Ascending aorta (tissue), 2 donors: Measurements from ENCODE around the gene LAMTOR4. TPM values are rescaled to one million over a fixed set of nuclear protein-coding genes. Genes with fewer than 3 reads are reported as not detected.

Experiments used
- DNase-seq, 2 donors: peaks; one replicate each; pipeline ENCODE4 v3.0.0-alpha.2; 2019; ENCODE audit warnings: low spot score in 2 of 2
- H3K27ac ChIP-seq, 2 donors: fragments of 200-600 bp; sonication (generic); one replicate each; pipeline ENCODE4 v1.5.1; 2016 to 2017; ENCODE audit warnings: mild to moderate bottlenecking in 1 of 2
- H3K27me3 ChIP-seq: fragments of 200-600 bp; sonication (generic); one replicate; pipeline ENCODE4 v1.5.1; 2017
- H3K36me3 ChIP-seq, 2 donors: fragments of 200-600 bp; sonication (generic); one replicate each; pipeline ENCODE4 v1.5.1; 2016
- H3K4me1 ChIP-seq, 2 donors: fragments of 200-600 bp; sonication (generic); one replicate each; pipeline ENCODE4 v1.5.1; 2016 to 2017; ENCODE audit warnings: mild to moderate bottlenecking in 1 of 2
- H3K4me3 ChIP-seq, 2 donors: fragments of 200-600 bp; sonication (generic); one replicate each; pipeline ENCODE4 v1.5.1; 2016 to 2017; ENCODE audit warnings: mild to moderate bottlenecking in 1 of 2
- H3K9me3 ChIP-seq, 2 donors: fragments of 200-600 bp; sonication (generic); one replicate each; pipeline ENCODE4 v1.5.1; 2016
- intact Hi-C: fragments of 100-400 bp; cut with DNase I; formaldehyde crosslinking; loops from one replicate; pipeline ENCODE4 v1.15.1; 2023
- total RNA-seq: library from RNA; depleted of rRNA; stranded (reverse); fragments of >200 nt; gene quantifications from one replicate; pipeline ENCODE4 v1.1.0, GENCODE V29; 2016
- TF ChIP-seq, protein P1 (sequence below), 3 experiments: fragments of 200-600 bp in 2 of 3; fragments of 450-650 bp in 1 of 3; sonication (generic) in 2 of 3; IDR thresholded peaks; one replicate each; pipeline ENCODE4 v1.5.1; 2016 to 2019; ENCODE audit warnings: antibody characterized with exemption in 3 of 3, mild to moderate bottlenecking in 1 of 3, moderate library complexity in 1 of 3

LAMTOR4 gene
- total RNA-seq, 1 donor from 2014 or later, result 131 TPM

DNA sequence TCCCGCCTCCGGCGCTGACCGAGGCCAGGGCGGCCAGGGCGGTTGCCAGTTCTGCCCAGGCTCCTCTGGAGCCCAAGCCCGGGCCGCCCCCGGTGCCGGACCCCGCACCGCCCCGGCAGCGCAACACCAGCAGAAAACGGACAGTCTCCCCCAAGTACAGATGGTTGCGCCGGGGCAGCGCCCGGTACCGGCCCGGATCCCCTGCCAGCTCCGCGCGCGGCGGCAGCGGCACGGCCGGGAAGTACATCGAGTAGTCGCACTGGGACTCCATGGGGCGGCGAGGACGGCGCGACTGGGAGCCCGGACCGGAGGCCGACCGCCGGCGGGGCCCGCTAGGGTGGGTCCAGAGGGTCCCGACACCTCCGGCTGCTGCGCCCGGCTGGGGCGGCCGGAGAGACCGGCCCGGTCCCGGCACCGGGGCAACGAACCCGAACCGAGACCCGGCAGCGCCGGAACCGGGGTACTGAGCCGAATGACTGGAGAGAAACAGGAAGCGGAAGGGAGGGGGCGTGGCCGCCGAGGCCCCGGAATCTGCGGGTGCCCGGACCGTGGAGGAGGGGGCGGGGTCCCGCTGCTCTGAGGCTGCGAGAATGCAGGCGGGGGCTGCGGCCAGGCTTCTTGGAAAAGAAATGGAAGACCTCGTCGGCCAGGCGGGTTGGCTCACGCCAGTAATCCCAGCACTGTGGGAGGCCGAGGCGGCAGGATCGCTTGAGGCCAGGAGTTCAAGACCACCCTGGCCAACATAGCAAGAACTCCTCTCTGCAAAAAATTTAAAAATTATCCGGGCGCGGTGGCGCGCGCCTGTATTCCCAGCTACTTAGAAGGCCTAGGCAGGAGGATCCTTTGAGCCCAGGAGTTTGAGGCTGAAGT is 9.7 kb downstream of the LAMTOR4 start, which contains the start of gene TRAPPC14:
Gene TRAPPC14 (minus strand): TSS at position 495 of the 870 bp plus-strand sequence. CDS start 224 bp downstream, at position 271.
- peak; percentile 61 to 96 for DNase-seq
- TF ChIP-seq, protein P1, sequence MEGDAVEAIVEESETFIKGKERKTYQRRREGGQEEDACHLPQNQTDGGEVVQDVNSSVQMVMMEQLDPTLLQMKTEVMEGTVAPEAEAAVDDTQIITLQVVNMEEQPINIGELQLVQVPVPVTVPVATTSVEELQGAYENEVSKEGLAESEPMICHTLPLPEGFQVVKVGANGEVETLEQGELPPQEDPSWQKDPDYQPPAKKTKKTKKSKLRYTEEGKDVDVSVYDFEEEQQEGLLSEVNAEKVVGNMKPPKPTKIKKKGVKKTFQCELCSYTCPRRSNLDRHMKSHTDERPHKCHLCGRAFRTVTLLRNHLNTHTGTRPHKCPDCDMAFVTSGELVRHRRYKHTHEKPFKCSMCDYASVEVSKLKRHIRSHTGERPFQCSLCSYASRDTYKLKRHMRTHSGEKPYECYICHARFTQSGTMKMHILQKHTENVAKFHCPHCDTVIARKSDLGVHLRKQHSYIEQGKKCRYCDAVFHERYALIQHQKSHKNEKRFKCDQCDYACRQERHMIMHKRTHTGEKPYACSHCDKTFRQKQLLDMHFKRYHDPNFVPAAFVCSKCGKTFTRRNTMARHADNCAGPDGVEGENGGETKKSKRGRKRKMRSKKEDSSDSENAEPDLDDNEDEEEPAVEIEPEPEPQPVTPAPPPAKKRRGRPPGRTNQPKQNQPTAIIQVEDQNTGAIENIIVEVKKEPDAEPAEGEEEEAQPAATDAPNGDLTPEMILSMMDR (IDR thresholded peaks at IDR 0.05), result no peak
- H3K9me3 ChIP-seq, result no peaks in the 10 kb centered on the region
- peaks cover 0 to 13% of the 10 kb centered on the region in 2 donors for H3K4me1 ChIP-seq
- peak within 1 kb of the TSS; percentile 79 to 83 for H3K27ac ChIP-seq
- H3K27me3 ChIP-seq, result no peaks in the 10 kb centered on the region
- H3K36me3 ChIP-seq, result peaks cover 23 to 31% of the 10 kb centered on the region in 2 donors
- intact Hi-C loops, result loop anchor here (10.0 kb wide), 1 partner anchor 536 kb away; the partner anchor contains the start of gene GIGYF1
- peak within 1 kb of the TSS; percentile 67 to 92 for H3K4me3 ChIP-seq

GRCh38 chr7:100159099-100159623 is 10.4 kb downstream of the LAMTOR4 start:
- intact Hi-C loops, result loop anchor here (10.0 kb wide), 1 partner anchor 536 kb away; the partner anchor contains the start of gene GIGYF1

GRCh38 chr7:100160067-100160466 is 11.3 kb downstream of the LAMTOR4 start:
- intact Hi-C loops, result no loop called here
- Histone ChIP-seq H3K4me3 (no peak overlapping the region), H3K36me3 (peaks cover 9 to 18% of the 10 kb centered on the region in 2 donors), H3K27me3 (no peaks in the 10 kb centered on the region), H3K4me1 (peaks cover 0 to 13% of the 10 kb centered on the region in 2 donors), H3K9me3 (no peaks in the 10 kb centered on the region), H3K27ac (no peak overlapping the region)
- TF ChIP-seq, protein P1 (IDR thresholded peaks at IDR 0.05), result no peak
- no peak for DNase-seq

More at GRCh38 chr7:100159099-100159623, 10.4 kb downstream of the LAMTOR4 start:
- TF ChIP-seq, protein P1 (IDR thresholded peaks at IDR 0.05), result no peak
- no peak for DNase-seq
- H3K9me3 ChIP-seq, result no peaks in the 10 kb centered on the region
- peak overlapping the region; percentile 79 to 83 for H3K27ac ChIP-seq
- peak overlapping the region; percentile 67 to 92 for H3K4me3 ChIP-seq
- peaks cover 0 to 13% of the 10 kb centered on the region in 2 donors for H3K4me1 ChIP-seq
- no peaks in the 10 kb centered on the region for H3K27me3 ChIP-seq
- H3K36me3 ChIP-seq, result peaks cover 16 to 24% of the 10 kb centered on the region in 2 donors

DNA sequence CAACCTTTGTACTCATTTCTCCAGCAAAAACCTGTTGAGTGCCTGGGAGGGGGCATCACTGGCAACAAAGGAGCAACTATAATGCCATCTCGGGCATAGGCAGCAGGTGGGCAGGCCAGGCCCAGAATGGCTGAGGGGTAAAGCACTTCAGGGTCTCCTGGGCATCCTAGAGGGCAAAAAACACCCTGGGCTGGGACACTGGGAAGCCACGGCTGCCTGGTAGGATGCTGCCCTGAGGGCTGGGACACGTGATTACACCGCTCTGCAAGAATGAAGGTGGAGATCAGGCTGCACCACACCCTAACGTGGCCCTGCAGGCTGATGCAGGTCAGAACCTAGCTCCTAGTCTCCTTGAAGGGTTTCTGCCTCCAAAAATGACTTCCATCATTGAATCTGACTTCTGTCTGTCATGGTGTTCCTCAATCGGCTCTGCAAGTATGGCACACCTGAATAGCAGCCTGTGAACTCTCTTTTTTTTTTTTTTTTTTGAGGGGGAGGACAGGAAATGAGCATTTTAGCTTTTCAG is 14.4 kb downstream of the LAMTOR4 start:
- Histone ChIP-seq H3K9me3 (no peaks in the 10 kb centered on the region), H3K36me3 (no peaks in the 10 kb centered on the region), H3K4me3 (no peak overlapping the region), H3K27ac (no peak overlapping the region), H3K27me3 (no peaks in the 10 kb centered on the region), H3K4me1 (peaks cover 0 to 9% of the 10 kb centered on the region in 2 donors)
- intact Hi-C loops, result no loop called here
- DNase-seq, result no peak
- TF ChIP-seq, protein P1 (IDR thresholded peaks at IDR 0.05), result no peak

- H3K4me1 ChIP-seq, result peaks cover 2 to 12% of the 10 kb centered on the region in 2 donors
- no peaks in the 10 kb centered on the region for H3K36me3 ChIP-seq
- H3K27ac ChIP-seq, result no peak overlapping the region
- H3K27me3 ChIP-seq, result no peaks in the 10 kb centered on the region
- H3K4me3 ChIP-seq, result no peak overlapping the region
- intact Hi-C loops, result no loop called here
- no peaks in the 10 kb centered on the region for H3K9me3 ChIP-seq
- no peak for DNase-seq
- TF ChIP-seq, protein P1 (IDR thresholded peaks at IDR 0.05), result no peak
Observed at GRCh38 chr7:100163871-100164270, 15.2 kb downstream of the LAMTOR4 start.
